H1 (cell line): Measurements from ENCODE around the gene DYRK1A. TPM values are rescaled to one million over a fixed set of nuclear protein-coding genes. Genes with fewer than 3 reads are reported as not detected.

Source experiments
- CTCF ChIA-PET: fragments of 300-600 bp; sonication (Branson Sonifier 250); formaldehyde crosslinking; loops from one replicate; lab custom pipeline; 2021; ENCODE audit not compliant: partially characterized antibody; lab: Charles Lee
- POLR2A ChIA-PET: fragments of 300-600 bp; sonication (Branson Sonifier 250); formaldehyde crosslinking; loops from one replicate; lab custom pipeline; 2021; ENCODE audit warnings: inconsistent platforms; ENCODE audit not compliant: partially characterized antibody; lab: Charles Lee
- DNase-seq, 2 experiments: peaks; one replicate each; pipeline versions ENCODE4 v3.0.0 to v3.0.0-alpha.2; 2010 to 2022; ENCODE audit warnings: low spot score in 2 of 2, low read depth in 1 of 2, mixed read lengths in 1 of 2
- FAIRE-seq: peaks from 2 replicates; lab custom pipeline; 2011; peaks lifted over from hg19 to GRCh38; lab: Jason Lieb, UNC
- H2AFZ ChIP-seq: 2 replicates; pipeline ENCODE4 v1.8.1; 2012; ENCODE audit warnings: low read length, inconsistent platforms
- H2AK5ac ChIP-seq: 2 replicates; pipeline ENCODE4 v1.6.1; 2013; ENCODE audit warnings: low read depth, low read length
- H2BK120ac ChIP-seq: replicated peaks from 2 replicates; pipeline ENCODE3; 2013; ENCODE audit warnings: low read depth, low read length, inconsistent platforms
- H2BK12ac ChIP-seq: 2 replicates; pipeline ENCODE4 v1.6.1; 2013; ENCODE audit warnings: low read depth, low read length
- H2BK15ac ChIP-seq: 2 replicates; pipeline ENCODE4 v1.6.1; 2013; ENCODE audit warnings: low read length
- H2BK20ac ChIP-seq: 2 replicates; pipeline ENCODE4 v1.6.1; 2013; ENCODE audit warnings: low read length
- H2BK5ac ChIP-seq: 2 replicates; pipeline ENCODE4 v1.6.1; 2013; ENCODE audit warnings: low read depth, low read length
- H3K14ac ChIP-seq: 2 replicates; pipeline ENCODE4 v1.6.1; 2013; ENCODE audit warnings: inconsistent platforms; ENCODE audit not compliant: insufficient read length
- H3K18ac ChIP-seq: 2 replicates; pipeline ENCODE4 v1.6.1; 2013; ENCODE audit warnings: low read length; ENCODE audit errors: extremely low read depth
- H3K23ac ChIP-seq: 2 replicates; pipeline ENCODE4 v1.6.1; 2013; ENCODE audit warnings: inconsistent platforms; ENCODE audit not compliant: insufficient read length
- H3K23me2 ChIP-seq: 2 replicates; pipeline ENCODE4 v1.6.1; 2013; ENCODE audit warnings: low read depth, low read length
- H3K27ac ChIP-seq: 2 replicates; pipeline ENCODE4 v1.6.1; 2011; ENCODE audit warnings: low read depth, low read length, inconsistent platforms
- H3K27me3 ChIP-seq, 4 experiments: replicated peaks in 1 of 4; 1 replicate in 1 of 4; 2 replicates in 3 of 4; pipeline versions ENCODE4 v1.6.1 to v1.8.1; 2011 to 2013; ENCODE audit warnings: low read length in 3 of 4, mild to moderate bottlenecking in 3 of 4, inconsistent platforms in 2 of 4, mixed read lengths in 2 of 4, moderate library complexity in 1 of 4; ENCODE audit not compliant: control insufficient read depth in 3 of 4, insufficient read depth in 3 of 4; ENCODE audit errors: extremely low read depth in 1 of 4
- H3K36me3 ChIP-seq, 4 experiments: 2 replicates each; pipeline versions ENCODE4 v1.6.1 to v1.8.1; 2011 to 2013; ENCODE audit warnings: mild to moderate bottlenecking in 4 of 4, low read length in 3 of 4, moderate library complexity in 2 of 4, control low read depth in 1 of 4, inconsistent platforms in 1 of 4; ENCODE audit not compliant: insufficient read depth in 4 of 4, control insufficient read depth in 2 of 4
- H3K4ac ChIP-seq: replicated peaks from 2 replicates; pipeline ENCODE3; 2013; ENCODE audit warnings: low read length, low read depth, mixed read lengths, inconsistent platforms; ENCODE audit not compliant: insufficient read length
- H3K4me1 ChIP-seq, 4 experiments: replicated peaks in 1 of 4; 1 replicate in 1 of 4; 2 replicates in 3 of 4; pipeline versions ENCODE4 v1.6.1 to v1.8.1; 2011 to 2013; ENCODE audit warnings: low read length in 3 of 4, inconsistent platforms in 2 of 4, mixed read lengths in 1 of 4; ENCODE audit not compliant: insufficient read depth in 4 of 4, control insufficient read depth in 3 of 4
- H3K4me2 ChIP-seq, 2 experiments: 2 replicates each; pipeline versions ENCODE4 v1.6.1 to v1.8.1; 2011 to 2013; ENCODE audit warnings: low read depth in 2 of 2, low read length in 2 of 2, control low read depth in 1 of 2, inconsistent platforms in 1 of 2, mild to moderate bottlenecking in 1 of 2; ENCODE audit not compliant: insufficient read depth in 1 of 2
- H3K4me3 ChIP-seq, 4 experiments: fragments of 200-600, 300-600 bp in 1 of 4; sonication (generic), shearing (Covaris generic), sonication (Bioruptor Twin) in 1 of 4; 2 replicates each; pipeline versions ENCODE4 v1.5.1 to v1.8.1; 2011 to 2016; ENCODE audit warnings: low read length in 4 of 4, low read depth in 3 of 4, control low read depth in 2 of 4, inconsistent platforms in 2 of 4, mild to moderate bottlenecking in 2 of 4, mixed read lengths in 1 of 4, moderate library complexity in 1 of 4; ENCODE audit not compliant: insufficient read depth in 2 of 4; ENCODE audit errors: extremely low read depth in 1 of 4
- H3K56ac ChIP-seq: replicated peaks from 2 replicates; pipeline ENCODE3; 2013; ENCODE audit warnings: low read depth, mild to moderate bottlenecking, mixed read lengths, low read length, inconsistent platforms; ENCODE audit not compliant: insufficient read length
- H3K79me1 ChIP-seq: 2 replicates; pipeline ENCODE4 v1.6.1; 2013; ENCODE audit warnings: low read depth, low read length, control low read depth
- H3K79me2 ChIP-seq, 2 experiments: 2 replicates each; pipeline versions ENCODE4 v1.6.1 to v1.8.1; 2012 to 2013; ENCODE audit warnings: low read length in 2 of 2, mild to moderate bottlenecking in 2 of 2, inconsistent platforms in 1 of 2; ENCODE audit not compliant: insufficient read depth in 2 of 2, control insufficient read depth in 1 of 2
- H3K9ac ChIP-seq, 4 experiments: replicated peaks in 1 of 4; 1 replicate in 1 of 4; 2 replicates in 3 of 4; pipeline versions ENCODE4 v1.6.1 to v1.8.1; 2011 to 2013; ENCODE audit warnings: low read depth in 3 of 4, low read length in 3 of 4, control low read depth in 2 of 4, mild to moderate bottlenecking in 2 of 4, moderate library complexity in 2 of 4, inconsistent platforms in 1 of 4; ENCODE audit errors: extremely low read depth in 1 of 4
- H3K9me3 ChIP-seq, 2 experiments: 2 replicates each; pipeline versions ENCODE4 v1.6.1 to v1.8.1; 2012 to 2013; ENCODE audit warnings: mild to moderate bottlenecking in 2 of 2, moderate library complexity in 2 of 2, control low read depth in 1 of 2, inconsistent platforms in 1 of 2, low read depth in 1 of 2, low read length in 1 of 2, mixed read lengths in 1 of 2; ENCODE audit not compliant: insufficient read depth in 2 of 2
- H4K20me1 ChIP-seq, 2 experiments: replicated peaks in 1 of 2; 2 replicates each; pipeline versions ENCODE3 to v1.8.1; 2011 to 2013; ENCODE audit warnings: inconsistent platforms in 2 of 2, low read length in 2 of 2, mild to moderate bottlenecking in 1 of 2; ENCODE audit not compliant: insufficient read depth in 2 of 2, control insufficient read depth in 1 of 2
- H4K5ac ChIP-seq: 2 replicates; pipeline ENCODE4 v1.6.1; 2013; ENCODE audit warnings: low read length, low read depth, mixed read lengths, inconsistent platforms; ENCODE audit not compliant: insufficient read length
- H4K8ac ChIP-seq: 2 replicates; pipeline ENCODE4 v1.8.0; 2013; ENCODE audit warnings: mild to moderate bottlenecking, moderate library complexity, low read length, inconsistent platforms; ENCODE audit not compliant: insufficient read depth; ENCODE audit errors: extremely low read depth
- H4K91ac ChIP-seq: replicated peaks from 2 replicates; pipeline ENCODE3; 2013; ENCODE audit warnings: low read length, mixed read lengths, inconsistent platforms; ENCODE audit not compliant: insufficient read length
- RBBP5 ChIP-seq: IDR thresholded peaks from 2 replicates; pipeline ENCODE4 v1.7.1; 2012; ENCODE audit warnings: low read depth, mild to moderate bottlenecking, inconsistent platforms, low read length, moderate library complexity, borderline replicate concordance
- WGBS, 2 experiments: shearing (Covaris generic) in 1 of 2; methylation state at CpG; one replicate each; pipeline versions ENCODE4 v1.1.6 to v1.1.7; 2013 to 2015; ENCODE audit warnings: low lambda C conversion rate in 2 of 2, mixed read lengths in 2 of 2, inconsistent platforms in 1 of 2, low coverage in 1 of 2, missing lambda C conversion rate in 1 of 2; ENCODE audit not compliant: insufficient replicate concordance in 2 of 2, insufficient coverage in 1 of 2, insufficient read length in 1 of 2; ENCODE audit errors: extremely low coverage in 1 of 2, missing lambda C conversion rate in 1 of 2; 5-methylcytosine and 5-hydroxymethylcytosine counted together
- polyA plus RNA-seq, 7 experiments: library from polyadenylated mRNA; depleted of rRNA in 3 of 7; stranded (reverse) in 5 of 7; unstranded in 2 of 7; fragments of >200 nt in 5 of 7; fragments of 200-250 nt in 2 of 7; gene quantifications; 1 replicate in 5 of 7; 2 replicates in 1 of 7; 4 replicates in 1 of 7; pipeline versions ENCODE4 v1.2.1 to v1.2.3, GENCODE V29; 2011 to 2013; ENCODE audit warnings: missing spikeins in 2 of 7, mixed read lengths in 2 of 7
- total RNA-seq: library from RNA; stranded (reverse); fragmentation: NEBNext Ultra II Directional; extraction: Animal tissue kit (Norgen Biotek cat#: 25700); gene quantifications from 2 replicates; pipeline ENCODE4 v1.2.1, GENCODE V29; 2021

DYRK1A gene
- total and polyA plus RNA-seq, 2 of the 8 experiments (the other 6 are each of a cell fraction or from before 2014, with no cell fraction given): 61.1 to 62.2 TPM

- H2AFZ ChIP-seq: no peak overlapping the region
- no peak overlapping the region for H3K18ac ChIP-seq
- no peak overlapping the region for H3K27ac ChIP-seq
- H3K4ac ChIP-seq: no peak overlapping the region
- WGBS, 2 experiments: 93% methylated on average over 2 of the region's 2 CpGs; no CpG with 5 or more reads in 1 of the 2 experiments
- no peaks in the 10 kb centered on the region for H3K79me1 ChIP-seq
- no peak overlapping the region for H2BK5ac ChIP-seq
- H2BK120ac ChIP-seq: no peak overlapping the region
- no peak overlapping the region for H2BK15ac ChIP-seq
- DNase-seq (no peak), FAIRE-seq (no peak)
- H2BK12ac ChIP-seq: no peak overlapping the region
- CTCF ChIA-PET: no interaction called here
- no peak overlapping the region for H4K5ac ChIP-seq
- H3K4me1 ChIP-seq: no peaks in the 10 kb centered on the region
- no peak overlapping the region for H2BK20ac ChIP-seq
- H3K9me3 ChIP-seq: peaks cover 16 to 18% of the 10 kb centered on the region in 2 experiments; a peak in 3 of 4 replicates
- H4K91ac ChIP-seq: no peak overlapping the region
- no peaks in the 10 kb centered on the region for H3K23me2 ChIP-seq
- H3K4me2 ChIP-seq: no peak overlapping the region
- H3K23ac ChIP-seq: no peak overlapping the region
- no peaks in the 10 kb centered on the region for H3K36me3 ChIP-seq
- H2AK5ac ChIP-seq: no peak overlapping the region
- no peaks in the 10 kb centered on the region for H3K79me2 ChIP-seq
- no peaks in the 10 kb centered on the region for H4K20me1 ChIP-seq
- no peak overlapping the region for H3K14ac ChIP-seq
- H3K9ac ChIP-seq: no peak overlapping the region
- H3K56ac ChIP-seq: no peak overlapping the region
- POLR2A ChIA-PET: no interaction called here
- H3K4me3 ChIP-seq: no peak overlapping the region
- H4K8ac ChIP-seq: no peak overlapping the region
- no peaks in the 10 kb centered on the region for H3K27me3 ChIP-seq
- no peak for TF ChIP-seq RBBP5
Measured at GRCh38 chr21:37346841-37347430, 19.6 kb upstream of the DYRK1A start.
